GM12878 (cell line): ENCODE measurements around the gene IFNA2.
"Not testable (repeated sequence)": the region's sequence is repeated elsewhere in the genome, so short reads cannot be mapped to it uniquely, and the experiment has no call there.

ENCODE experiments used
- BACH1 ChIP-seq: fragments of 450-650 bp; IDR thresholded peaks from 2 replicates; pipeline ENCODE4 v1.6.1; 2017; ENCODE audit warnings: mild to moderate bottlenecking, borderline replicate concordance
- CTCF ChIP-seq, 3 experiments: IDR thresholded peaks in 2 of 3; conservative IDR thresholded peaks in 1 of 3; 2 replicates each; pipeline ENCODE4 v1.5.1; 2011; ENCODE audit warnings: low read depth in 3 of 3, low read length in 3 of 3, mild to moderate bottlenecking in 3 of 3, control low read depth in 2 of 3, moderate library complexity in 2 of 3, inconsistent platforms in 1 of 3, mixed read lengths in 1 of 3; ENCODE audit not compliant: control insufficient read depth in 2 of 3, insufficient read depth in 1 of 3; ENCODE audit errors: extremely low read depth in 1 of 3
- EP300 ChIP-seq, 2 experiments: fragments of 150-350 bp in 1 of 2; IDR thresholded peaks; 2 replicates each; pipeline ENCODE4 v1.6.1; 2011 to 2012; ENCODE audit warnings: low read depth in 2 of 2, low read length in 2 of 2, borderline replicate concordance in 1 of 2, improper control_type of control experiment in 1 of 2, inconsistent platforms in 1 of 2; ENCODE audit not compliant: control insufficient read depth in 1 of 2
- SIN3A ChIP-seq: IDR thresholded peaks from 2 replicates; pipeline ENCODE4 v1.6.1; 2012; ENCODE audit warnings: low read depth, low read length, improper control_type of control experiment
- ZBTB33 ChIP-seq: fragments of 450-650 bp; IDR thresholded peaks from 2 replicates; pipeline ENCODE4 v1.6.1; 2017; ENCODE audit warnings: mild to moderate bottlenecking

- TF ChIP-seq EP300 (IDR thresholded peaks at IDR 0.05; ENCODE audit: borderline replicate concordance in 1 of 2, control insufficient read depth in 1 of 2, low read depth in 2 of 2, low read length in 2 of 2); ZBTB33; BACH1; CTCF (IDR thresholded peaks at IDR 0.05 in 2 of 3, conservative IDR thresholded peaks at IDR 0.05 in 1 of 3; ENCODE audit: control insufficient read depth in 2 of 3, extremely low read depth in 1 of 3, insufficient read depth in 1 of 3, low read depth in 3 of 3, low read length in 3 of 3); SIN3A: not testable (repeated sequence)
These were observed 18.0 kb downstream of the IFNA2 start for GRCh38 chr9:21367169-21367568.
